ENCODE data around the gene SLC26A6.

GRCh38 chr3:48650723-48651122 lies 15.5 kb upstream of the SLC26A6 start:
- TF ChIP-seq EZH2 (IDR thresholded peaks at IDR 0.05; ENCODE audit: borderline replicate concordance, insufficient read depth, low read depth, low read length, poor library complexity, severe bottlenecking) (no peak), CTCF (IDR thresholded peaks at IDR 0.05) (no peak)

Measured in B cell (primary cell).